GM10266 (cell line): ENCODE measurements around the gene LTB.

Experiments used
- DNase-seq: peaks from one replicate; pipeline ENCODE4 v3.0.0; 2012; ENCODE audit errors: extremely low spot score
- CTCF ChIP-seq: IDR thresholded peaks from 2 replicates; pipeline ENCODE4 v1.5.1; 2012; ENCODE audit warnings: mild to moderate bottlenecking, low read depth; ENCODE audit not compliant: control insufficient read depth, insufficient read depth; ENCODE audit errors: missing control alignments

The LTB gene

GRCh38 chr6:31546339-31546957 lies 35.8 kb downstream of the LTB start, which contains the start of gene ATP6V1G2:
ATP6V1G2 (minus strand) TSS chr6:31546608; CDS start chr6:31546559, 49 bp downstream.
- peak; percentile 75 for DNase-seq
- TF ChIP-seq CTCF: peak; percentile 98

GRCh38 chr6:31545291-31545690 lies 36.9 kb downstream of the LTB start:
- no peak for TF ChIP-seq CTCF
- DNase-seq: no peak

- no peak for DNase-seq
- TF ChIP-seq CTCF: no peak
These were observed 37.5 kb downstream of the LTB start for GRCh38 chr6:31544676-31545075.

GRCh38 chr6:31543639-31544038 lies 38.6 kb downstream of the LTB start:
- DNase-seq: no peak
- no peak for TF ChIP-seq CTCF

GRCh38 chr6:31541658-31542521 lies 40.3 kb downstream of the LTB start, which contains the start of gene DDX39B:
DDX39B (minus strand) TSS chr6:31542003; CDS start chr6:31540532, 1,471 bp downstream.
- peak; percentile 92 for DNase-seq
- no peak for TF ChIP-seq CTCF

- TF ChIP-seq CTCF: no peak
- DNase-seq: peak; percentile 60
These were observed 41.1 kb downstream of the LTB start for GRCh38 chr6:31541059-31541657.
